ENCODE measurements around the gene WDR91.

WDR91 gene

DNA sequence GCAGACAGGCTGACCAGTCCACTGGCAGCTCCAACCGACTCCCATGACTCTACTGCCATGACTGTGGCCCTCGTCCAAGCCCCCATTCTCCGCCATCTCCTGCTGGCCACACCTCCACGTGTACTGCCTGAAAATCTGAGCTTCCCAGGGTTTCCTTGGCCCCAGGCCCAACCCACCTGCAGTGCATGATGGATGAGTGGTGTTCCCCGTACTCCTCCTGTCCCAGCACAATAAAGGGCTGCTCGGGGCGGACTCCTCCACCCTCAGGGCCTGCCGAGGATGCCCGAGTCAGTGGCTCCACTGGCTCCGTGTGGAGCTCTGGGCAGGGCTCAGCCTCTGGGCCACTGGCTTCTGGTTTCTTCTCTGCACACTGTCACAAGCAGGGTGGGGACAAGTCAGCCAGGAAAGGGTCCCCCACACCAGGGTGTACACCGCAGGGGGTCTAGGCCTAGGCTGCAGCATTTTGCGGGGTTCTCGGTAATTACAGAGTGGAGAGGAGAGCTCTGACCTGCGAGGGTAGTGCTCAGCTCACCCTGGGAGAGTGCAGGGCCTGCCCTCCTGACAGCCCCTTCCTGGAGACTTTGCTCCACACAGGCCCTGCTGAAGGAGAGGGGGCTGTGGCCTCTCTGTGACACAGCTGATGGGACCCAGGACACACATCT is 15.2 kb downstream of the WDR91 start:
- DNase-seq = no peak

GRCh38 chr7:135195156-135195555 is 16.2 kb downstream of the WDR91 start:
- no peak for DNase-seq

DNA sequence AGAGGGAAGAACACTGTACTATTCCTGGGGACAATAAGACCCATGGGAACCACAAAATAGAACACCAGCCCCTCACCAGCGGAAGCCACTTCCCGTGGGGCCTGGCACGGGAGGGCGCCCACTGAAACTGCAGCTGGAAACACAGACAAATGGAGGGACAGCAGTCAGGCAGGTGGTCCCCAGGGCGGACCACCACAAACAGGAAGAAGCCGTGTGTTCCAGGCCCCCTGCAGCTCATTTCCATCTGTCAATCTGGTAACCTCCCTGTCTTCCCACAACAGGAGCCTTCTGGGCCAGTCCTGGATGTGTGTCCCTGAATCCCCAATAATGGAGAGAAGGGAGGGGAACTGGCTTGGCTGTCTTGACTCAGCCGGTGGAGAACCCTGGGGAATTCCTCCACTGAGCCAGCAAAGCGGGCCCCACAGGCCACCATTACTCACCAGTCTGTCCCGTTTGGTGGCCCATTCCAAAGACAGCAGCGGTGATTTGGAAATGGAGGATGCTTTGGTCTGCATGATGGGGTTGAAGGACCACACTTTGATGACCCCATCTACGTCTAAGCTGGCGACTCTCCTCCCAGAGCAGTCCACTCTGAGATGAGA is 16.7 kb downstream of the WDR91 start:
- DNase-seq = no peak

- no peak for DNase-seq
Measured at GRCh38 chr7:135193615-135194081, 17.7 kb downstream of the WDR91 start.

GRCh38 chr7:135192914-135193536 is 18.3 kb downstream of the WDR91 start:
- no peak for DNase-seq

DNA sequence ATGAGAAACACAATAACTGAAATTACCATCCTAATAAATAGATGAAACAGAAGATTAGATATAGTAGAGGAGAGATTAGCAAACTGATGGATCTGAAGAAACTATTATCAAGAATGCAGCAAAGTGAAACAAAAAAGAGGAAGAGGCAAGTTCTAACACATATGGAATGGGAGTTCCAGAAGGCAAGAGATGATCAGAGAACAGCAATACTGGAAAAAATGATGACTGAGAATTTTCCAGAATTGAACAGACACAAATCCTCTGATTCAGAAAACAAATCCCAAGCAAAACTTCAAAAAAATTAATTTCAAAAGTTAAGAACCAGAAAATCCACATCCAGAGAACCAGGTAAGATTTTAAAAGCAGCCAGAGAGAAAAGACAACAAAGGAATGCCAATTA is 20.6 kb downstream of the WDR91 start:
- DNase-seq = no peak

GRCh38 chr7:135189961-135190360 is 21.4 kb downstream of the WDR91 start:
- DNase-seq = no peak

DNA sequence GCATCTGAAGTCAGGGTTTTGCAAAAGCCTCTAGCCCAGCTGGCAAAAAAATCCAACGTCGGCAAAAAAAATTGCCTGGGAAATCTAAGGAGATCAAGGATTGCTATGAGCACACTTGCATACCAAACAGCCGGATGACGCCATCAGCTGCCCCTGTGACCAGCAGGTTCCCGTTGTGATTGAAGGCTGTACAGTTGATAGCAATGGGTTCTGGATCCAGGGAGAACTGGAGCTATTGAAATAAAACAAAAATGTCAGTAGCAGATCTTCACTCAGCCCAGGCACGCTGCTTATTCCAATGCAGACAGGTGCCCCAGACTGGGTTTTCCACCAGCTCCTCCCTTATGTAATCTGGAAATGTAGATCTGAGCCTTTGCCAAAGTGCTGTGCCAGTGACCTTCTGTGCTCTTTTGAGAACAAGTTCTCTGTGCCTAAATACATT is 22.1 kb downstream of the WDR91 start:
- no peak for DNase-seq

GRCh38 chr7:135188298-135188984 is 22.9 kb downstream of the WDR91 start:
- no peak for DNase-seq

DNA sequence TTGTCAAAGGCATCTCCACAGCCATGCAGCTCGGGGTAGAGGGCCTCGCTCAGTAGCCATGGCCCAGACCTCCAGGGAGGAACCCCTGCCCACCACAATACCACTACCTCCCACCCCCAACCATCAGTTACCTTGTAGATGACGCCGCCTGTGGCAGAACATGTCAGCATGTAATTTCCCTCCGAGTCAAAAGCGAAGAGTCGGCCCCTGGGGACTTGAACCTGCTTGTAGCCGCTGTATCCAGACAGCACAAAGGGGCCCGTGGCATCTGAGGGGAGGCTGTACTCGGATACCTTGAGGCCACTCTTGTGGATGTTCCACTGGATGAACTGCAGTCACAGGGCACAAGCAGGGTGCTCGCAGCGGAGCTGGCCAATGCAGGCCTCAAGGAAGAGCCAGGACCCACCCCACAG is 24.5 kb downstream of the WDR91 start:
- DNase-seq = no peak

- DNase-seq = no peak
Measured at GRCh38 chr7:135186261-135186540, 25.1 kb downstream of the WDR91 start.

GRCh38 chr7:135185471-135186260 is 25.7 kb downstream of the WDR91 start:
- DNase-seq = no peak

DNA sequence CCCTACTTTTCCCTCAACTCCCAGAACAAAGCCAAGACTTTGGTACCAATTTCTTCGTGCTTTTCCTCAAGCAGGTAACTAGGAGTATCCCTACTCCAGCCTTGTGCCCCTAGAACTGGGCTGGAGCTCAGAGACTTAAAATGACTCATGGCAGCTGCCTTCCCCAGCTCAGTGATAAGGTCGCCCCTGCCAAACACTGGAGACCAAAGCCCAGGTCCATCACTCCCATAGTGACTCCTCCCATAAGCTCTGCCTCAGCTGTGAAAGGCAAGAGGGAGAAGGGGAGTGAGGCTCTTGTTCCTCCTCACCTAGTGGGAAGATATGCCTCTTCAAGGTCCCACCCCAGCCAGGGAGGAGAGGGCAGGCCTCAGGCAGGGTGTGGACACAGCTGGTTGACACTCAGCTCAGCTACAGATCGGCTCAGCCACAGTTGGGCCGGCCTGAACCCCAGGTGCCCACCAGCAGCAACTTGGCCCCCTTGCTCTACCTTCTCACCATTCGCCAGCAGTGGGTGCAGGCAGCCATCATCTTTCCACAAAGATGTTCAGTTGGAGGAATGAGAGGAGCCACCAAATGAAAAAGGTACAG is 27.0 kb downstream of the WDR91 start:
- no peak for DNase-seq

- DNase-seq = no peak
Measured at GRCh38 chr7:135183478-135183877, 27.8 kb downstream of the WDR91 start.

GRCh38 chr7:135181929-135182678 is 29.2 kb downstream of the WDR91 start:
- no peak for DNase-seq

DNA sequence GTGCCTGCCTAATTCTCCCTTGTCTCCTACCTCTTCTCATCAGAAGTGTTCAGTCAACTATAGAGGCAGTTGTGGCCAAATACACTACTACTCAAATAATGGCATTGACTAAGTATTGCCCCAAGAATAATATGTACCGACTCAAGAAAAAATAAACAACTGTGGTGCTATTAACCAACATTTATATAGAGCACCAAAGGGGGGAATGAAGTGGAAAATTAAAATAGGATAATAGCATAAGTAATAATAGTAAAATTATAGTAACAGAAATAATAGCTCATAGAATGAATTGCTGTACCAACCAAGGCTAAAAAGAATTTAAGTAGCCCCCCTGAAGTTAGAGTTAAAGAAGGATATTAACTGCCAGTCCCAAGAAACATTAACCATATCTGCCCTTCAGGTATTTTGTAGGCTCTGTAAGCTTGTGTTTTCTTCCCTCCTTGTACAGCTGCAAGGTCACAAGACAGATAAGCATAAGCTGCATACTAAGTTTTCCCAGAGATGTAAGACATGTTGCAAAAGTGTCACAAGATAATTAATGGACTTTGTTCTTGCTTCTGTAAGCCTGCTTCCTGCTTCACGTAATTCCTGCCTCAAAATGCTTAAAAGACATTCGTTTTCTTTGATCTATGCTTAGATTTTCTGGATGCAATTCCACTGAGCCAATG is 29.9 kb downstream of the WDR91 start:
- no peak for DNase-seq

- DNase-seq = no peak
Measured at GRCh38 chr7:135180122-135180521, 31.2 kb downstream of the WDR91 start.

GRCh38 chr7:135179321-135179925 is 31.9 kb downstream of the WDR91 start:
- DNase-seq = no peak

- no peak for DNase-seq
Measured at GRCh38 chr7:135178364-135178763, 33.0 kb downstream of the WDR91 start.

DNA sequence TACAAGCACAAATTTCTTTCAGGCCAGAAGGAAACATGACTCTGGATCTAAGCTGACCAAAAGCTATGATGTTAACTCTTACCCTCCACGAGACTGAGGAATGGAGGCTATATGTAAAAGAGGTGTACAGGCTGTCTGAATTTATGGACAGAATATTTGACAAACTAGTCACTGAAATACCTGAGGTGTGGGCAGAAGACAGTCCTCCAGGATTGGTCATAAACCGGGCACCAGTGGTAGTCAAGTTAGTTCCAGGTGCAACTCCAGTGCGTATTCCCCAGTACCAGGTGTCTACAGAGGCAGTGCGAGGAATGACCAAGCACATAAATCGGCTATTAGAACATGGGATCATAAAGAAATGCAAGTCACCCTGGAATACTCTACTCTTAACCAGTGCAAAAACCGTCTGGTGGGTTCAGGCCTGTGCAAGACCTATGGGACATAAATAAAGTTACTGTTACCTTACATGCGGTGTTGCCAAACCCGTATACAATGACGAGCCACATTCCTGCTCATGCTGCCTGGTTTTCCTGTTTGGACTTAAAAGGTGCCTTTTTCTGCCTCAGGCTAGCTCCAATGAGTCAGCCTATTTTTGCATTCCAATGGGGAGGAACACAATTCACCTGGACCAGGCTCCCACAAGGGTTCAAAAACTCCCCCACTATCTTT is 34.2 kb downstream of the WDR91 start:
- DNase-seq = no peak
